ENCODE data around the gene CASKIN2.

Gene CASKIN2

GRCh38 chr17:75518201-75518600 lies 2.9 kb upstream of the CASKIN2 start:
- DNase-seq = no peak

GRCh38 chr17:75517297-75517865 lies 2.0 kb upstream of the CASKIN2 start:
- DNase-seq = no peak

GRCh38 chr17:75516619-75517296 lies 1.4 kb upstream of the CASKIN2 start:
- peak; percentile 25 for DNase-seq

GRCh38 chr17:75516255-75516618 lies 900 bp upstream of the CASKIN2 start, which contains the start of gene TSEN54:
TSS of gene TSEN54 (plus strand) at chr17:75516528. CDS start at chr17:75516561, 33 bp downstream.
- DNase-seq = peak; percentile 94

- no peak for DNase-seq
Observed at GRCh38 chr17:75514919-75515495, 330 bp downstream of the CASKIN2 start.

GRCh38 chr17:75514299-75514918 lies 928 bp downstream of the CASKIN2 start:
- no peak for DNase-seq

GRCh38 chr17:75513641-75514000 lies 1.7 kb downstream of the CASKIN2 start:
- no peak for DNase-seq

GRCh38 chr17:75512926-75513640 lies 2.3 kb downstream of the CASKIN2 start:
- DNase-seq = no peak

- no peak for DNase-seq
Observed at GRCh38 chr17:75511610-75512575, 3.4 kb downstream of the CASKIN2 start.

- no peak for DNase-seq
Observed at GRCh38 chr17:75511270-75511609, 4.1 kb downstream of the CASKIN2 start.

GRCh38 chr17:75509528-75510258 lies 5.6 kb downstream of the CASKIN2 start:
- no peak for DNase-seq

- DNase-seq = no peak
Observed at GRCh38 chr17:75508931-75509361, 6.4 kb downstream of the CASKIN2 start.

- no peak for DNase-seq
Observed at GRCh38 chr17:75507733-75508719, 7.3 kb downstream of the CASKIN2 start.

GRCh38 chr17:75506888-75507287 lies 8.4 kb downstream of the CASKIN2 start:
- no peak for DNase-seq

GRCh38 chr17:75506134-75506533 lies 9.2 kb downstream of the CASKIN2 start:
- DNase-seq = no peak

GRCh38 chr17:75505640-75506039 lies 9.7 kb downstream of the CASKIN2 start:
- no peak for DNase-seq

GRCh38 chr17:75505152-75505409 lies 10.3 kb downstream of the CASKIN2 start:
- no peak for DNase-seq

- peak; percentile 44 for DNase-seq
Observed at GRCh38 chr17:75504347-75505151, 10.8 kb downstream of the CASKIN2 start.

- no peak for DNase-seq
Observed at GRCh38 chr17:75503976-75504346, 11.4 kb downstream of the CASKIN2 start.

Data from suppressor macrophage treated with lipopolysaccharide for 4 hours (primary cell).